ENCODE results near the gene ITPKA. TPM values are rescaled to one million over a fixed set of nuclear protein-coding genes. Genes with fewer than 3 reads are reported as not detected.

The ITPKA gene
- total and polyA plus RNA-seq, 2 of the 13 experiments (the other 11 are each of a cell fraction or from before 2014, with no cell fraction given), result 13.2 to 41.3 TPM

DNA sequence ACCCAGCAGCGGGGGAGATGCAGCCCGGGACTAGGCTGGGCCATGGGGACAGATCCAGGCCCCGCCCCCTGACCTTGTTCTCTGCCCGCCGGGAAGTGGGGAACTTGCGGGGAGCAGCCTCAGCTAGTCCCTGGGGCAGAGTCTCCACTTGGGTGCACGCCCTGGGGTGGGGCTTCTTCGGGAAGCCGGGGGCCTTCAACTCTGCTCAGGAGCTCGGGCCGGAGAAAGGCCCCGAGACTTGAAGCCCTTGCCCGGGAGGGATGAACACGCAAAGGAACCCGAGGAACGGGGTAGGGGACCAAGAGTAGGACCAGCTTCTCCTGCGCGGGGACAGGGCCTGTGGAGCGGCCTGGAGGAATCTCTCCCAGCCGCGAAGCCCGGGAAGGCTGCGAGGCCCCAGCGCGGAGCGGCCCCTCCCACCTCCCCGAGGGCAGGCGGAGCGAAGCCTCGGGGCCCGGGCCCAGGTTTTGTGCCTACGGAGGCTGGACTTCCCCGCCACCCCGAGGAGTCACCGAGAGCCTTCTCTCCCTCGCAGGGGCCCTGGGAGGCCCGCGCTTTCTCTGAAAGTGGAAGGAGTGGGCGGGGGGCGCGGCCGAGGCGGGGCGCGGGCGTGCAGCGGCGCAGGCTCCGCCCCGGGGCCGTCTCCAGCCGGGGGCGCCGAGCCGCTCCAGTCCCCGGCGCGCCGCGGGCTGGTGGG, at the start of gene ITPKA (continued):
- TF ChIP-seq, protein P1, sequence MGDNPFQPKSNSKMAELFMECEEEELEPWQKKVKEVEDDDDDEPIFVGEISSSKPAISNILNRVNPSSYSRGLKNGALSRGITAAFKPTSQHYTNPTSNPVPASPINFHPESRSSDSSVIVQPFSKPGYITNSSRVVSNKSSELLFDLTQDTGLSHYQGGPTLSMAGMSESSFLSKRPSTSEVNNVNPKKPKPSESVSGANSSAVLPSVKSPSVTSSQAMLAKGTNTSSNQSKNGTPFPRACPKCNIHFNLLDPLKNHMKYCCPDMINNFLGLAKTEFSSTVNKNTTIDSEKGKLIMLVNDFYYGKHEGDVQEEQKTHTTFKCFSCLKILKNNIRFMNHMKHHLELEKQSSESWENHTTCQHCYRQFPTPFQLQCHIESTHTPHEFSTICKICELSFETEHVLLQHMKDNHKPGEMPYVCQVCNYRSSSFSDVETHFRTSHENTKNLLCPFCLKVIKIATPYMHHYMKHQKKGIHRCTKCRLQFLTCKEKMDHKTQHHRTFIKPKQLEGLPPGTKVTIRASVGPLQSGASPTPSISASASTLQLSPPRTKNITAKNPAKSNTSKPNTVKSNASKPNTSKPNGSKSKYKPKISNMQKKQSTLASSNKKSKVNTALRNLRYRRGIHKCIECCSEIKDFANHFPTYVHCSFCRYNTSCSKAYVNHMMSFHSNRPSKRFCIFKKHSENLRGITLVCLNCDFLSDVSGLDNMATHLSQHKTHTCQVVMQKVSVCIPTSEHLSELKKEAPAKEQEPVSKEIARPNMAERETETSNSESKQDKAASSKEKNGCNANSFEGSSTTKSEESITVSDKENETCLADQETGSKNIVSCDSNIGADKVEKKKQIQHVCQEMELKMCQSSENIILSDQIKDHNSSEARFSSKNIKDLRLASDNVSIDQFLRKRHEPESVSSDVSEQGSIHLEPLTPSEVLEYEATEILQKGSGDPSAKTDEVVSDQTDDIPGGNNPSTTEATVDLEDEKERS (CRISPR knock-in tag; IDR thresholded peaks at IDR 0.05), result peak; percentile 78; the same call in 1 of the 2 replicates
- TF ChIP-seq THAP11 (CRISPR knock-in tag; IDR thresholded peaks at IDR 0.05) (peak; percentile 48; the same call in 1 of the 2 replicates), ZNF550 (CRISPR knock-in tag; IDR thresholded peaks at IDR 0.05; ENCODE audit: borderline replicate concordance) (no peak), PHF5A (CRISPR knock-in tag; IDR thresholded peaks at IDR 0.05; ENCODE audit: low read depth, unreplicated experiment) (no peak), ZNF34 (CRISPR knock-in tag; IDR thresholded peaks at IDR 0.05; ENCODE audit: borderline replicate concordance) (no peak), ZIK1 (CRISPR knock-in tag; IDR thresholded peaks at IDR 0.05; ENCODE audit: borderline replicate concordance, low read depth) (peak; percentile 66; the same call in 1 of the 2 replicates), ZNF264 (CRISPR knock-in tag; IDR thresholded peaks at IDR 0.05) (0 out of 2 replicates have a peak, but pooled peaks have one; percentile 19), ZNF232 (CRISPR knock-in tag; IDR thresholded peaks at IDR 0.05; ENCODE audit: borderline replicate concordance) (no peak; the same call in 1 of the 2 replicates), SIX4 (CRISPR knock-in tag; IDR thresholded peaks at IDR 0.05) (0 out of 2 replicates have a peak, but pooled peaks have one; percentile 13), RBAK (CRISPR knock-in tag; IDR thresholded peaks at IDR 0.05) (no peak), FOXO1 (CRISPR knock-in tag; IDR thresholded peaks at IDR 0.05) (no peak; the same call in 1 of the 2 replicates)
- TF ChIP-seq, protein P2, sequence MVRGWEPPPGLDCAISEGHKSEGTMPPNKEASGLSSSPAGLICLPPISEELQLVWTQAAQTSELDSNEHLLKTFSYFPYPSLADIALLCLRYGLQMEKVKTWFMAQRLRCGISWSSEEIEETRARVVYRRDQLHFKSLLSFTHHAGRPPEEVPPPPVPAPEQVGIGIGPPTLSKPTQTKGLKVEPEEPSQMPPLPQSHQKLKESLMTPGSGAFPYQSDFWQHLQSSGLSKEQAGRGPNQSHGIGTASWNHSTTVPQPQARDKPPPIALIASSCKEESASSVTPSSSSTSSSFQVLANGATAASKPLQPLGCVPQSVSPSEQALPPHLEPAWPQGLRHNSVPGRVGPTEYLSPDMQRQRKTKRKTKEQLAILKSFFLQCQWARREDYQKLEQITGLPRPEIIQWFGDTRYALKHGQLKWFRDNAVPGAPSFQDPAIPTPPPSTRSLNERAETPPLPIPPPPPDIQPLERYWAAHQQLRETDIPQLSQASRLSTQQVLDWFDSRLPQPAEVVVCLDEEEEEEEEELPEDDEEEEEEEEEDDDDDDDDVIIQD (CRISPR knock-in tag; IDR thresholded peaks at IDR 0.05; ENCODE audit: low read depth), result no peak
- TF ChIP-seq, protein P3, sequence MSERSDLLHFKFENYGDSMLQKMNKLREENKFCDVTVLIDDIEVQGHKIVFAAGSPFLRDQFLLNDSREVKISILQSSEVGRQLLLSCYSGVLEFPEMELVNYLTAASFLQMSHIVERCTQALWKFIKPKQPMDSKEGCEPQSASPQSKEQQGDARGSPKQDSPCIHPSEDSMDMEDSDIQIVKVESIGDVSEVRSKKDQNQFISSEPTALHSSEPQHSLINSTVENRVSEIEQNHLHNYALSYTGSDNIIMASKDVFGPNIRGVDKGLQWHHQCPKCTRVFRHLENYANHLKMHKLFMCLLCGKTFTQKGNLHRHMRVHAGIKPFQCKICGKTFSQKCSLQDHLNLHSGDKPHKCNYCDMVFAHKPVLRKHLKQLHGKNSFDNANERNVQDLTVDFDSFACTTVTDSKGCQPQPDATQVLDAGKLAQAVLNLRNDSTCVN (CRISPR knock-in tag; IDR thresholded peaks at IDR 0.05; ENCODE audit: borderline replicate concordance), result no peak
- TF ChIP-seq, protein P4, sequence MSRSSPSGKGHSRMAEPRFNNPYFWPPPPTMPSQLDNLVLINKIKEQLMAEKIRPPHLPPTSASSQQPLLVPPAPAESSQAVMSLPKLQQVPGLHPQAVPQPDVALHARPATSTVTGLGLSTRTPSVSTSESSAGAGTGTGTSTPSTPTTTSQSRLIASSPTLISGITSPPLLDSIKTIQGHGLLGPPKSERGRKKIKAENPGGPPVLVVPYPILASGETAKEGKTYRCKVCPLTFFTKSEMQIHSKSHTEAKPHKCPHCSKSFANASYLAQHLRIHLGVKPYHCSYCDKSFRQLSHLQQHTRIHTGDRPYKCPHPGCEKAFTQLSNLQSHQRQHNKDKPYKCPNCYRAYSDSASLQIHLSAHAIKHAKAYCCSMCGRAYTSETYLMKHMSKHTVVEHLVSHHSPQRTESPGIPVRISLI (CRISPR knock-in tag; IDR thresholded peaks at IDR 0.05; ENCODE audit: borderline replicate concordance), result no peak; the same call in 1 of the 2 replicates
- TF ChIP-seq, protein P5, sequence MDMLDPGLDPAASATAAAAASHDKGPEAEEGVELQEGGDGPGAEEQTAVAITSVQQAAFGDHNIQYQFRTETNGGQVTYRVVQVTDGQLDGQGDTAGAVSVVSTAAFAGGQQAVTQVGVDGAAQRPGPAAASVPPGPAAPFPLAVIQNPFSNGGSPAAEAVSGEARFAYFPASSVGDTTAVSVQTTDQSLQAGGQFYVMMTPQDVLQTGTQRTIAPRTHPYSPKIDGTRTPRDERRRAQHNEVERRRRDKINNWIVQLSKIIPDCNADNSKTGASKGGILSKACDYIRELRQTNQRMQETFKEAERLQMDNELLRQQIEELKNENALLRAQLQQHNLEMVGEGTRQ (IDR thresholded peaks at IDR 0.05; ENCODE audit: low read depth, low read length), result no peak
- TF ChIP-seq, protein P5 (CRISPR knock-in tag; IDR thresholded peaks at IDR 0.05; ENCODE audit: borderline replicate concordance), result no peak
- TF ChIP-seq, protein P6, sequence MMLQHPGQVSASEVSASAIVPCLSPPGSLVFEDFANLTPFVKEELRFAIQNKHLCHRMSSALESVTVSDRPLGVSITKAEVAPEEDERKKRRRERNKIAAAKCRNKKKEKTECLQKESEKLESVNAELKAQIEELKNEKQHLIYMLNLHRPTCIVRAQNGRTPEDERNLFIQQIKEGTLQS (CRISPR knock-in tag; IDR thresholded peaks at IDR 0.05), result no peak
- TF ChIP-seq, protein P7, sequence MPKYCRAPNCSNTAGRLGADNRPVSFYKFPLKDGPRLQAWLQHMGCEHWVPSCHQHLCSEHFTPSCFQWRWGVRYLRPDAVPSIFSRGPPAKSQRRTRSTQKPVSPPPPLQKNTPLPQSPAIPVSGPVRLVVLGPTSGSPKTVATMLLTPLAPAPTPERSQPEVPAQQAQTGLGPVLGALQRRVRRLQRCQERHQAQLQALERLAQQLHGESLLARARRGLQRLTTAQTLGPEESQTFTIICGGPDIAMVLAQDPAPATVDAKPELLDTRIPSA (CRISPR knock-in tag; IDR thresholded peaks at IDR 0.05; ENCODE audit: borderline replicate concordance), result 0 out of 2 replicates have a peak, but pooled peaks have one; percentile 57
